DND-41 (cell line): ENCODE measurements around the gene TMEM127.

Source experiments
- EZH2 ChIP-seq: IDR thresholded peaks from 3 replicates; pipeline ENCODE4 v1.6.1; 2012; ENCODE audit warnings: borderline replicate concordance, low read depth, mild to moderate bottlenecking, moderate library complexity, low read length, inconsistent platforms; ENCODE audit not compliant: severe bottlenecking
- TF ChIP-seq, protein P1 (sequence below): IDR thresholded peaks from 2 replicates; pipeline ENCODE4 v1.5.1; 2012; ENCODE audit warnings: borderline replicate concordance, low read length, moderate library complexity, mild to moderate bottlenecking; ENCODE audit not compliant: poor library complexity, severe bottlenecking; ENCODE audit errors: extremely low read depth

- TF ChIP-seq, protein P1, sequence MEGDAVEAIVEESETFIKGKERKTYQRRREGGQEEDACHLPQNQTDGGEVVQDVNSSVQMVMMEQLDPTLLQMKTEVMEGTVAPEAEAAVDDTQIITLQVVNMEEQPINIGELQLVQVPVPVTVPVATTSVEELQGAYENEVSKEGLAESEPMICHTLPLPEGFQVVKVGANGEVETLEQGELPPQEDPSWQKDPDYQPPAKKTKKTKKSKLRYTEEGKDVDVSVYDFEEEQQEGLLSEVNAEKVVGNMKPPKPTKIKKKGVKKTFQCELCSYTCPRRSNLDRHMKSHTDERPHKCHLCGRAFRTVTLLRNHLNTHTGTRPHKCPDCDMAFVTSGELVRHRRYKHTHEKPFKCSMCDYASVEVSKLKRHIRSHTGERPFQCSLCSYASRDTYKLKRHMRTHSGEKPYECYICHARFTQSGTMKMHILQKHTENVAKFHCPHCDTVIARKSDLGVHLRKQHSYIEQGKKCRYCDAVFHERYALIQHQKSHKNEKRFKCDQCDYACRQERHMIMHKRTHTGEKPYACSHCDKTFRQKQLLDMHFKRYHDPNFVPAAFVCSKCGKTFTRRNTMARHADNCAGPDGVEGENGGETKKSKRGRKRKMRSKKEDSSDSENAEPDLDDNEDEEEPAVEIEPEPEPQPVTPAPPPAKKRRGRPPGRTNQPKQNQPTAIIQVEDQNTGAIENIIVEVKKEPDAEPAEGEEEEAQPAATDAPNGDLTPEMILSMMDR = no peak
- TF ChIP-seq EZH2 = no peak
Observed at GRCh38 chr2:96202152-96202854, 63.5 kb downstream of the TMEM127 start.
